Hepatic stellate cell (primary cell): Measurements from ENCODE around the gene TRRAP.

Experiments used
- DNase-seq: peaks from one replicate; pipeline ENCODE4 v3.0.0; 2011; ENCODE audit warnings: low spot score

The TRRAP gene

GRCh38 chr7:99006739-99007424, 128.6 kb downstream of the TRRAP start:
- DNase-seq: no peak

GRCh38 chr7:99008181-99008631, 129.9 kb downstream of the TRRAP start:
- no peak for DNase-seq

GRCh38 chr7:99008921-99009530, 130.7 kb downstream of the TRRAP start:
- no peak for DNase-seq

DNA sequence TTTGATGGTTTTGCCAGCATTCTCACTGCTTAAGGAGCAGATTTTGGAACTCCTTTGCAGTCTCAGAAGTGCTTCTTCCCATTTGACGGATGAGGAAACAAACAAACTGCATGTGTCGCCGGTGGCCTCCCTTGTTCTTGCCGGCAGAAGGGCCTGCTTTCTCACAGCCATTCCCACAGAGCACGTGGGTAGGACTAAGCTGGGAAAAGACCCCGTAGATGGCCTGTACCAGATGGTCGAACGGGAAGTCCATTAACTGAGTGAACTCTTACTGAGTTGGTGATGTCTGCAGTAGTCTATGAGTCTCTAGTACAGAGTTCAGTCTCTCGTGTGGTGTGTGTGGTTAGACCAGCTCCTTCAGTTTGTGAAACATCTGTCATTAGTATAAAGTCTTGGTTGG, 131.9 kb downstream of the TRRAP start:
- no peak for DNase-seq

GRCh38 chr7:99011341-99011705, 133.0 kb downstream of the TRRAP start:
- no peak for DNase-seq

GRCh38 chr7:99011706-99012404, 133.5 kb downstream of the TRRAP start:
- DNase-seq: no peak

DNA sequence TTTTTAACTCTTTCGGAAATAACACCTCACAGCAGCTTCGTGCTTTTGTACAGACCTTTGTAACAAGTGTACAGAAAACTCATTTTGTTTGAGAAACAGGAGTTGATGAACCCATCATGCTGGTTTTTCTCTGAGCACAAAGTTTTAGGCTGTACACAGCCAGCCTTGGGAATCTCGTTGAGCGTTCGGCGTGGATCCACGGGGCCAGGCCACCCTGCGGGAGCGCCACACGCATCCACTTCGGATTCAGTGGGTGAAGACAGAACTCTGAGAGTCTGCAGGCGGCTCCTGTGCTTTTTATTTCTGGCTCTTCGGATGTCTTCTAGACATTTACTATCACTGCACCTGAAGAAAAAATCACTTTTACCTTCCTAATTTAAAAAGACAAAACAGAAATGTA, 134.4 kb downstream of the TRRAP start:
- no peak for DNase-seq

- DNase-seq: no peak
Observed at GRCh38 chr7:99013266-99014112, 135.2 kb downstream of the TRRAP start.

- no peak for DNase-seq
Observed at GRCh38 chr7:99014113-99014985, 136.0 kb downstream of the TRRAP start.

- DNase-seq: no peak
Observed at GRCh38 chr7:99016196-99016595, 137.9 kb downstream of the TRRAP start.

GRCh38 chr7:99019523-99020412, 141.4 kb downstream of the TRRAP start:
- DNase-seq: no peak

GRCh38 chr7:99020413-99020715, 142.0 kb downstream of the TRRAP start:
- DNase-seq: no peak

GRCh38 chr7:99021941-99022560, 143.7 kb downstream of the TRRAP start:
- no peak for DNase-seq

GRCh38 chr7:99024066-99024465, 145.7 kb downstream of the TRRAP start:
- DNase-seq: no peak

DNA sequence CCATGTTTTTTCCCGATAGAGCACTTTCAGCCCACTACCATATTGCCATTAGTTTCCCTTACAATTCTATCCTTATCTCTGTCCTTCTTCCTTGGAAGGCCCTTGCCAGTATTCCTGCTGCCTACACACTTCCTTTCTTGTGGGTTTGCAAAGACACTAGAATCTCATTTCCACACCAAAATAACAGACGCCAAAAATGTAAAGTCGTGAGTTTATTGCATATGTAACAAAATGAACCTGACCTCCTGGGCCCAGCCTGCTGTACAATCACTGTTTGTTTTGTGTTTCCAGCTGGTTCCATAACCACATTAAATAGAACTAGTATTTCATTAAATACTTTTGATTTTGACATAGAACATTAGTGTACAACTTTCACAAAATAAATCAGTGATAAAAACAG, 148.9 kb downstream of the TRRAP start:
- DNase-seq: no peak

DNA sequence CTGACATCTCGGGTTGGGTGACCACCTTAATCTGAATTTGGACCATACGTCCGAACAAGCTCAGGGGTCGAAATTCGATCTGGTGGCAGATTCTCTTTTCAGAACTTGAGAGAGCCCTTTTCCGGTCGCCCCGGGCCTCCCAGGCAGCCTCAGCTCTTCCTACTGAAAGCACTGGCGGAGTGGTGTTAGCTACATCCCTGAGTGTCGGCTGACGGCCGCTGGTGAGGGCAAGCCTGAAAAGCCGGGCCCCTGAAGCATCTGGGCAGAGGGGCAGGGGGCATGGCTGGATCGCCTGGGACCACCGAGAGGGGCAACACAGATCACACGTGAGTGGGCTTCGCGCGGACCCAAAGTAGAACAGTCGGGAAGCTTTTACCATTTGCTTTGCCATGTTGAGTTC, 149.5 kb downstream of the TRRAP start:
- DNase-seq: no peak

GRCh38 chr7:99028261-99028973, 150.1 kb downstream of the TRRAP start:
- DNase-seq: no peak

GRCh38 chr7:99029466-99030435, 151.4 kb downstream of the TRRAP start:
- no peak for DNase-seq
